SKM-1 (cell line): ENCODE data around the gene MED9.
A peak's percentile ranks its signal among the peaks of the same experiment; 100 is the strongest.
"Not testable (repeated sequence)": the region's sequence is repeated elsewhere in the genome, so short reads cannot be mapped to it uniquely, and the experiment has no call there.

Source experiments
- DNase-seq: peaks from one replicate; lab custom pipeline; 2025; ENCODE audit not compliant: unreplicated experiment; lab: John Stamatoyannopoulos, UW

Gene MED9, protein sequence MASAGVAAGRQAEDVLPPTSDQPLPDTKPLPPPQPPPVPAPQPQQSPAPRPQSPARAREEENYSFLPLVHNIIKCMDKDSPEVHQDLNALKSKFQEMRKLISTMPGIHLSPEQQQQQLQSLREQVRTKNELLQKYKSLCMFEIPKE

GRCh38 chr17:17476865-17477467 lies at the start of gene MED9:
Gene MED9 (plus strand): TSS chr17:17477000. CDS start chr17:17477042, 42 bp downstream.
- DNase-seq = peak; percentile 94

DNA sequence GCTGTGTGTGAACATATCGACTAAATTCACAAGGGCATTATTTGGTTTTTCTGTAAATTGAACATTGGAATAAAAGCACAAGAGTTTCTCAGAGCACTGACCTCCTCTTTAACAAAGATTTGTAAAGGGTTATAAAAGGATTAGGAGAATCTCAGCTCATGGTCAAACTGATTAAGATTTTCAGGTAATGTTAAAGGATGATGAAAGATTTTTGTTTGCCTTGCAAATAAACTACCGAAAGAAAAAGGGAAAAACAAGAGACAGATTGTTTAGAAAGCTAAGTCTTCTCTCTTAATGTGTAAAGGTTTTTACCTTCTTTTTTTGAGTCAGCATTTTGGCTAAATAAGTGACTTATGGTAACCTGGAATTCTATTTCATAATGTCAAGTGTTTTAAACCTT lies 47.6 kb upstream of the MED9 start:
- no peak for DNase-seq

GRCh38 chr17:17430924-17431323 lies 45.9 kb upstream of the MED9 start:
- DNase-seq = not testable (repeated sequence)

GRCh38 chr17:17431605-17432004 lies 45.2 kb upstream of the MED9 start:
- DNase-seq = no peak

GRCh38 chr17:17433000-17433703 lies 43.6 kb upstream of the MED9 start:
- DNase-seq = peak; percentile 99

- peak; percentile 7 for DNase-seq
These were observed 42.3 kb upstream of the MED9 start for GRCh38 chr17:17434477-17434876.

DNA sequence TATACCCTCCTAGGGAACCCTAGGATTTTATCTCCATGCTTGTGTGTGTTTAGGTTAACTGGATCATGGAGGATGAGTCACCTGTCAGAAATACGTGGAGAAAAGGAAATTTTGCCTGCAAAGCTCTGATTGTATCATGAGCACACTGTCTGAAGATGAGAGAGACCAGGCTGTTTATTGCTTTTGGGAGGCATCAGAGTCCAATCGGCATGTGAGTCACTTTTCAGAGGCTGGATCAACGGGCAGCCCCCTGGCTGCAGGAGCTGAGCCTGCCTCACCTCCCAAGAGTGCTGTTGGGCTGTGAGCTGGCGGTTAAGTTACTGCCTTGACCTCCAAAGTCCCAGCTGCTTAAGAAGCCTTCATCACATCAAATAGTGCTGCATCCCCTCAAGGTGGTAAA lies 41.5 kb upstream of the MED9 start:
- DNase-seq = no peak

GRCh38 chr17:17437461-17437860 lies 39.3 kb upstream of the MED9 start:
- DNase-seq = no peak

DNA sequence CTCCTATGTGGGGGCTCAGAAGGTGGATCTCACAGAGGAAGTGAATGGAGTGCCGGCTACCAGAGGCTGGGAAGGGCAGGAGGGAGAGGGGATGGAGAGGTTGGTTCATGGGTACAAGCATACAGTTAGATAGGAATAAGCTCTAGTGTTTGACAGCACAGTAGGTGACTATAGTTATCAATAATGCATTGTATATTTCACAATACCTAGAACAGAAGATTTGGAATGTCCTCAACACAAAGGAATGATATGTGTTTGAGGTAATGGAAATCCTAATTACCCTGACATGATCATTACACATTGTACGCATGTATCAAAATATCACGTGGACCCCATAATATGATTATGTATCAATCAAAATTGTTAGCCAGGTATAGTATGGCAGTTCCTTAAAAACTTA lies 38.9 kb upstream of the MED9 start:
- no peak for DNase-seq

DNA sequence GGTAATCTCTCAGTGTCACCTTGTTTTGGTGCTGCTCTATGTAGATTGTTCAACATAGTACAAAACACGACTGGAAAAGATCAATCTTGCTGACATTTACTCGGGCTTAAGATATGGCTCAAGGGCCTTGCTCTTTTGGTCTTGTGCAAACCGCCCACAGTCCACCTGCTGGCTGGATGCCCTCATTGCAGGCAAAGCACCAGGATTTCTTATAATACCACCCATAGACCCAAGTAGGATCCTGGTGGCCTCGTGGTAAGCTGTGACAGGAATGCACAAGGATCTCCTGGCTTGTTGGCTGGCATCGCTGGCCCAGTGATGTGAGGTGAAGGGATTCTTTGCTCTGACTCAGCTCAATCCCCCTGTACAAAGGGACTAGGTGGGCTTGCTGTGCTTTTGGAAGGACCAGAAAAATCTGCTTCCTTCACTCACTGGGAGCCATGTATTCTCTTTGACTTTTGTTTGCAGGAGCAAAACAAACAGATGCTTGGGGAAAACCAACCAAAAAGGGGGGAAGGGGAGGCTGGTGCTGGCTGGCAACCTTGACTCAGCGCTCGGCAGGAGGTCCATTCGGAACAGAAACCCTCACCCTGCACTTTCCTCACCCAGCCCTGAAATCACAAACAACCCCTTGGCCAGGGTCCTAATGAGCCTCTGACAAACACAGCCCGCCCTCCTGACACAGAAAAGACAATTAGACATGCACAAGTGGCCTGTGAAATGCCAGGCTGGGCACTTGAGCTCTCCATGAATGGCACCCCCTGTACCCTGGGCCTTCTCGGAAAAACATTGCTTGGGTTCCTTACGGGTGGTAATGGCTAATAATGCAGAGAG lies 36.6 kb upstream of the MED9 start:
- DNase-seq = peak; percentile 47

DNA sequence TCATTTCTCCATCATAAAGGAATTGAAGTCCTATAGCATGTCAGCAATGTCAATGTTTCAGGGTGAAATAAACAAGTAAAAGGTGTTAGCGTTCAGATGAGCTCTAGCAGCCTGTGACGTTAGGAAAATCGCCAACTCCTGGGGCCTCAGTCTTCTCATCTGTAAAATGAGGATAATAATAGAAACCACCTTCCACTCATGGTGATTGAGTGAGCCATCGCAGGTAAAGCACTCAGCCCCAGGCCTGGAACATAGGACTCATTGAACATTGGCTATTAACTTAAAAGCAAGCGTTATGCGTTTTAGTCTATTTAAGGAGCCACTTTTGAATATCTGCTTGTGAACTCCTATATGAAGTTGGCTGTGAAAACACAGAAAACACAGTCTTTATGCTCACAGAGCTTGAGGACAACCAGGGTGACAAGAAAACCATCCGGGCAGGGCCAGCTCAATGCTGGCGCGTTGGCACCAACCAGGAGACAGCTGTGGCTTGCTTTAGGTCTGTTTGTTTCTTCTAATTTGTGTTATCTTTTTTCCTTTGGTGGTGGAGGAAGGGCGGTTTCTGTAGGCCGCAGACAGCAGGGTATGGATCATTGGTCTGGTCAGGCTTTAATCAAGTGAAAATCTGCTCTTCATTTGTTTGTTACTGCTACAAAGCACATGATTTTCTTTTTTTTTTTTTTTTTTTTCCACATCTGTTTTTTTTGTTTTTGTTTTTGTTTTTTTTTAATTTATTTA lies 35.7 kb upstream of the MED9 start:
- DNase-seq = no peak

- DNase-seq = no peak
These were observed 33.6 kb upstream of the MED9 start for GRCh38 chr17:17443173-17443572.

- DNase-seq = no peak
These were observed 31.4 kb upstream of the MED9 start for GRCh38 chr17:17445296-17445924.

DNA sequence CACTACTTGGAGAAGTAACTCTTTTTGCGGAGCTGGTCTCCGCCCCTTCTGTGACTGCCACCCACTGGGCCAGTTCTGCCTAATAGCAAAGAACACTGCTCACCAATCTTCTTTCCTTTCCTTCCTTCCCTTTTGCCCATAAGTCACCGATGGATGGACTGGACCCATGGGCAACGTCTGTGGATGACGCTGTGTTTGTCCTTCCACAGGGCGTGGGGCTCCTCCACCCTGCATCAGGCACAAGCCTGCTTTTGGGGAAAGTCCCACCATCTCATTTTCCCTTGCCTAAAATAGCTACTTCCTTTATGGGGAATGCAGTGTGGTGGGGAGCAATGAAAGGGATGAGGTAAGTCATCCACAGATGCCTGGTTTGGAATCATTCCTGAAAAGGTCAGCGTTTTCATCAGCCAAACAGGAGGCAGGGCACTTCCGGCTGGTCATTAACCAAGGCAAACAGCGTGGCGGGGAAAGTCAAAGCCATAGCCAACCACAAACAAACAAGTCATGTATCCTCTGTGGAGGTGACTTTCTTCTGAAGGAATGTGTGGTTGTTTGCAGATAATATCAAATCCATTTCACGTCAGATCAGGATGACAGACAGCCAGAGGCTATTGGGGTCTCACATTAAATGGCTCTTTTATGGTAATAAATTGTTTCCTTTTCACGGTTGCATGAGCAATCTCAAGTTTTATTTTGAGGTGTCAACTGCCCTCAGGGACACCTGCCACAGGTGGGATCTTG lies 30.7 kb upstream of the MED9 start:
- DNase-seq = no peak

DNA sequence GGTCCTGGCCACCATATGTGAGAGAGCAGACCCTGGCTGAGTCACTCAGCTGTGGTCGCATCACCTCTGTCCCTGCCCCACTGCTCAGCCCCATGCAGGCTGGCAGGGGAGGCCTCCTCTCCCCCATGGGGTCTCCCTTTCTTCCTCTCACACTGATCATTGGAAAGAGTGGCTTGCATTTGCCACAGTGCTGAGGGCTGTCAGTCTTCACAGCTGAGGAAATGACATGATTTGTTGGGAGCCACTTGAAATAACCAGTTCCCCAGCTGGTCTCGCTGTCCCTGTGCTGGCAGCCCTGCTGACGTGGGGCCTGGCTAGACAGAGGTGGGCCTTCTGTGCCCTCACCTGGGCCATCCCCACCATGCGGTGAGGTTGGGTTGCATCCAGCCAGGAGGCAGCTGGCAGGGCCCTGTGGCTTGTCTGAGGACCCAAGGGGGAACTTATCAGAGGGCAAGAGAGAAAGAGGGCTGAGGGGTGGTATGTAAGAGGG lies 30.1 kb upstream of the MED9 start:
- no peak for DNase-seq

- no peak for DNase-seq
These were observed 29.5 kb upstream of the MED9 start for GRCh38 chr17:17447264-17447663.

DNA sequence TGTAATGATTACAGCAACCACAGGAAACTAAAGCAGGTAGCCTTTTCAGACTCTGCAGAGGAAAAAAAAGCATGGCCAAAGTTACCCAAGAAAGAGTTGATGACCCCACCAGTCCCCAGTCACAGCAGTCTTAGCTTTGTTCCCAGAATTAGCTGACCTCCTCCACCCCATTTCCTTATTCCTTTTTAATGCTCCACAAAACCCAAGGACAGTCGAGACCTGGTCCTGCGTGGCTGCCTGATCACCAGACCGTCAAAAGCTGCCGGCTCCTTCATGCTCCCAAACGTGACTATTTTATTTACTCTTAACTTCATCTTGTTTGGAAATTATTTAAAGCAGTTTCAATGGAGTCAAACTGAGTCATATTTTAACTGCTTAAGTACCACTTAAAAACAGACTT lies 28.7 kb upstream of the MED9 start:
- no peak for DNase-seq

DNA sequence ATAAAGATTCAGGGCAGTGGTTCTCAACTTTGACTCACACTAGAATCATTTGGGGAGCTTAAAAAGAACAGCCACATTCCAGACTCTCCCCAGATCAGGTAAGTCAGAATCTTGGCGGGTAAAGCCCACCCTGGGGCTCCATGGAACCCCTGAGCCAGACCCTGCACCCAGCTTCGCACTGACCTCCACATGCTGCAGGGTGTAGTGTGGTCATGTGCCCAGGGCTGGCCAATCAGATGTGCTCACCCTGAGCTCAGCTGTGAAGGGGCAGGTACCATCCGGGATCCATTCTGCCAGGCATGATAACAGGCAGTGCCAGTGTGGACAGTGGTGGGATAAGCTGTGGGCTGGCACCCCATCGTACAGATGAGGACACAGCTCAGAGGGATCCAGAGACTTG lies 28.1 kb upstream of the MED9 start:
- no peak for DNase-seq

GRCh38 chr17:17453088-17453487 lies 23.7 kb upstream of the MED9 start:
- no peak for DNase-seq

- no peak for DNase-seq
These were observed 22.5 kb upstream of the MED9 start for GRCh38 chr17:17454276-17454675.
